ENCODE results near the gene WEE2. TPM values are rescaled to one million over a fixed set of nuclear protein-coding genes. Genes with fewer than 3 reads are reported as not detected.

Gene WEE2
- total RNA-seq, 1 experiment from 2014 or later: not detected

DNA sequence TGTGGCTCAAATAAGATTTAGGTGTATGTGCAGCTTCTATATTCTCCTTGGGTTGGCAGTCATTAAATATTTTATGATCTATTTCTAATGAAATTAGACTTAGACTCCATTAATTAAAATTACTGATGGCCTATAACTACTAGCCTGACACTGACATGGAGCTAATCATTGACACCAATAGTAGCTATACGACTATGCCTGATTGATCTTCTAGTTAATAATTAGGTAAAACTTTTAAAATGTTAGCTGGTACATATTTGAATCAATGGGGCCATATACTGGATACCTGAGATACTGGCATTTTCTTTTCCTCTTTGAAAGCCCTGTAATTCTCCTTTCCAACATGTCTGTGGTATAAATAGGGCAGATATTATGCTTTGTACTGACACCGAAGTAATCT lies 14.4 kb downstream of the WEE2 start:
- DNase-seq (ENCODE audit: low read depth, low spot score): no peak
- H3K4me1 ChIP-seq (ENCODE audit: control insufficient read depth, insufficient read depth, low read length): no peaks in the 10 kb centered on the region
- no peaks in the 10 kb centered on the region for H3K36me3 ChIP-seq (ENCODE audit: control insufficient read depth, insufficient read depth, low read length)
- ATAC-seq: no peak
- ChIA-PET POLR2A (no interaction called here), CTCF (no interaction called here)
- intact Hi-C loops (cut with micrococcal nuclease; ENCODE audit: unreplicated experiment): no loop called here
- H3K4me3 ChIP-seq (ENCODE audit: low read depth in 2 of 2, low read length in 2 of 2): no peak overlapping the region
- no peaks in the 10 kb centered on the region for H3K9me3 ChIP-seq (ENCODE audit: control insufficient read depth, insufficient read depth, low read depth, low read length)
- H3K27me3 ChIP-seq (ENCODE audit: control insufficient read depth, insufficient read depth, low read length): peaks cover 13% of the 10 kb centered on the region; the same call in 1 of the 2 replicates
- TF ChIP-seq SIN3A (IDR thresholded peaks at IDR 0.05; ENCODE audit: borderline replicate concordance, insufficient read depth, low read depth, low read length): no peak
- TF ChIP-seq CTCF (IDR thresholded peaks at IDR 0.05): no peak
- no peak for TF ChIP-seq POLR2AphosphoS5 (IDR thresholded peaks at IDR 0.05; ENCODE audit: low read depth, low read length)
- TF ChIP-seq, protein P1, sequence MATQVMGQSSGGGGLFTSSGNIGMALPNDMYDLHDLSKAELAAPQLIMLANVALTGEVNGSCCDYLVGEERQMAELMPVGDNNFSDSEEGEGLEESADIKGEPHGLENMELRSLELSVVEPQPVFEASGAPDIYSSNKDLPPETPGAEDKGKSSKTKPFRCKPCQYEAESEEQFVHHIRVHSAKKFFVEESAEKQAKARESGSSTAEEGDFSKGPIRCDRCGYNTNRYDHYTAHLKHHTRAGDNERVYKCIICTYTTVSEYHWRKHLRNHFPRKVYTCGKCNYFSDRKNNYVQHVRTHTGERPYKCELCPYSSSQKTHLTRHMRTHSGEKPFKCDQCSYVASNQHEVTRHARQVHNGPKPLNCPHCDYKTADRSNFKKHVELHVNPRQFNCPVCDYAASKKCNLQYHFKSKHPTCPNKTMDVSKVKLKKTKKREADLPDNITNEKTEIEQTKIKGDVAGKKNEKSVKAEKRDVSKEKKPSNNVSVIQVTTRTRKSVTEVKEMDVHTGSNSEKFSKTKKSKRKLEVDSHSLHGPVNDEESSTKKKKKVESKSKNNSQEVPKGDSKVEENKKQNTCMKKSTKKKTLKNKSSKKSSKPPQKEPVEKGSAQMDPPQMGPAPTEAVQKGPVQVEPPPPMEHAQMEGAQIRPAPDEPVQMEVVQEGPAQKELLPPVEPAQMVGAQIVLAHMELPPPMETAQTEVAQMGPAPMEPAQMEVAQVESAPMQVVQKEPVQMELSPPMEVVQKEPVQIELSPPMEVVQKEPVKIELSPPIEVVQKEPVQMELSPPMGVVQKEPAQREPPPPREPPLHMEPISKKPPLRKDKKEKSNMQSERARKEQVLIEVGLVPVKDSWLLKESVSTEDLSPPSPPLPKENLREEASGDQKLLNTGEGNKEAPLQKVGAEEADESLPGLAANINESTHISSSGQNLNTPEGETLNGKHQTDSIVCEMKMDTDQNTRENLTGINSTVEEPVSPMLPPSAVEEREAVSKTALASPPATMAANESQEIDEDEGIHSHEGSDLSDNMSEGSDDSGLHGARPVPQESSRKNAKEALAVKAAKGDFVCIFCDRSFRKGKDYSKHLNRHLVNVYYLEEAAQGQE (IDR thresholded peaks at IDR 0.05; ENCODE audit: insufficient read depth in 1 of 2, low read depth in 2 of 2, low read length in 1 of 2): no peak
- no peak for TF ChIP-seq TCF7L2 (IDR thresholded peaks at IDR 0.05; ENCODE audit: low read depth, low read length)
- no TSS peak for BruUV-seq (replicated peaks)
- no peak overlapping the region for H3K27ac ChIP-seq (ENCODE audit: low read length)
- in situ Hi-C loops (cut with HindIII; ENCODE audit: low pct_unique_long_range_greater_than_20kb, low sequenced_read_pairs): no loop called here

- BruUV-seq (replicated peaks): no TSS peak
- in situ Hi-C loops (cut with HindIII; ENCODE audit: low pct_unique_long_range_greater_than_20kb, low sequenced_read_pairs) (no loop called here), intact Hi-C loops (cut with micrococcal nuclease; ENCODE audit: unreplicated experiment) (no loop called here)
- Histone ChIP-seq H3K4me1 (ENCODE audit: control insufficient read depth, insufficient read depth, low read length) (no peaks in the 10 kb centered on the region), H3K27ac (ENCODE audit: low read length) (no peak overlapping the region), H3K9me3 (ENCODE audit: control insufficient read depth, insufficient read depth, low read depth, low read length) (no peaks in the 10 kb centered on the region), H3K27me3 (ENCODE audit: control insufficient read depth, insufficient read depth, low read length) (peaks cover 5% of the 10 kb centered on the region; the same call in 1 of the 2 replicates), H3K4me3 (ENCODE audit: low read depth in 2 of 2, low read length in 2 of 2) (no peak overlapping the region), H3K36me3 (ENCODE audit: control insufficient read depth, insufficient read depth, low read length) (no peaks in the 10 kb centered on the region)
- DNase-seq (ENCODE audit: low read depth, low spot score): no peak
- CTCF ChIA-PET: no interaction called here
- no peak for ATAC-seq
- TF ChIP-seq CTCF (IDR thresholded peaks at IDR 0.05): no peak
- no peak for TF ChIP-seq SIN3A (IDR thresholded peaks at IDR 0.05; ENCODE audit: borderline replicate concordance, insufficient read depth, low read depth, low read length)
- TF ChIP-seq, protein P1 (IDR thresholded peaks at IDR 0.05; ENCODE audit: insufficient read depth in 1 of 2, low read depth in 2 of 2, low read length in 1 of 2): no peak
- no peak for TF ChIP-seq TCF7L2 (IDR thresholded peaks at IDR 0.05; ENCODE audit: low read depth, low read length)
- no peak for TF ChIP-seq POLR2AphosphoS5 (IDR thresholded peaks at IDR 0.05; ENCODE audit: low read depth, low read length)
- POLR2A ChIA-PET: no interaction called here
Observed at GRCh38 chr7:141729020-141729419, 20.9 kb downstream of the WEE2 start.
